GM12878 (cell line): ENCODE data around the gene PREB. TPM values are rescaled to one million over a fixed set of nuclear protein-coding genes. Genes with fewer than 3 reads are reported as not detected.

Experiments
- ATAC-seq: fragments of 200-7000 bp; cut with Tn5 transposase; 3 replicates; pipeline ENCODE4 v1.9.1; 2020; ENCODE audit warnings: mild to moderate bottlenecking, moderate library complexity
- BruUV-seq: library from RNA; stranded (reverse); fragments of 400-500 nt; replicated peaks from 2 replicates; lab custom pipeline; 2021; lab: Mats Ljungman, UMichigan
- CTCF ChIA-PET: fragments of 300-600 bp; sonication (Branson Sonifier 250); formaldehyde crosslinking; extraction: SDS; loops from one replicate; lab custom pipeline; 2021; ENCODE audit warnings: inconsistent platforms; lab: Yijun Ruan, JAX
- POLR2A ChIA-PET: fragments of 350-600 bp; formaldehyde crosslinking; extraction: SDS; loops from one replicate; lab custom pipeline; 2021; ENCODE audit warnings: inconsistent platforms; lab: Charles Lee
- RAD21 ChIA-PET: fragments of 300-600 bp; sonication (Branson Sonifier 250); formaldehyde crosslinking; loops from one replicate; lab custom pipeline; 2023; ENCODE audit warnings: antibody characterized with exemption; ENCODE audit not compliant: unreplicated experiment; lab: Charles Lee
- SMC1A ChIA-PET: fragments of 300-600 bp; sonication (Branson Sonifier 250); formaldehyde crosslinking; loops from one replicate; lab custom pipeline; 2023; ENCODE audit not compliant: unreplicated experiment, uncharacterized antibody; lab: Charles Lee
- DNase-seq: peaks from one replicate; pipeline ENCODE4 v3.0.0-alpha.2; 2011; ENCODE audit warnings: low read depth, low spot score
- FAIRE-seq: peaks from 3 replicates; lab custom pipeline; 2011; peaks lifted over from hg19 to GRCh38; lab: Jason Lieb, UNC
- H2AFZ ChIP-seq: 2 replicates; pipeline ENCODE4 v1.6.0; 2011; ENCODE audit warnings: low read depth, low read length, control low read depth; ENCODE audit not compliant: control insufficient read depth
- H3K27ac ChIP-seq: 2 replicates; pipeline ENCODE4 v1.5.1; 2011; ENCODE audit warnings: control low read depth; ENCODE audit not compliant: control insufficient read depth, insufficient read depth
- H3K27me3 ChIP-seq, 2 experiments: replicated peaks in 1 of 2; 2 replicates each; pipeline versions ENCODE4 v1.6.0 to v1.6.1; 2011; ENCODE audit warnings: low read length in 1 of 2; ENCODE audit not compliant: control insufficient read depth in 2 of 2, insufficient read depth in 2 of 2
- H3K36me3 ChIP-seq, 2 experiments: 2 replicates each; pipeline ENCODE4 v1.5.1; 2011; ENCODE audit warnings: low read length in 1 of 2; ENCODE audit not compliant: control insufficient read depth in 2 of 2, insufficient read depth in 2 of 2
- H3K4me1 ChIP-seq: 2 replicates; pipeline ENCODE4 v1.6.1; 2011; ENCODE audit warnings: mild to moderate bottlenecking, low read length, moderate library complexity, mixed read lengths; ENCODE audit not compliant: control insufficient read depth, insufficient read depth
- H3K4me2 ChIP-seq: 2 replicates; pipeline ENCODE4 v1.6.0; 2011; ENCODE audit warnings: control low read depth; ENCODE audit not compliant: control insufficient read depth, insufficient read depth
- H3K4me3 ChIP-seq: fragments of 200-600 bp; sonication (generic); 2 replicates; pipeline ENCODE4 v1.5.1; 2016
- H3K79me2 ChIP-seq: 2 replicates; pipeline ENCODE4 v1.6.0; 2011; ENCODE audit warnings: low read length; ENCODE audit not compliant: control insufficient read depth, insufficient read depth
- H3K9ac ChIP-seq: 2 replicates; pipeline ENCODE4 v1.8.0; 2011; ENCODE audit warnings: low read length, control low read depth, mixed read lengths; ENCODE audit not compliant: control insufficient read depth, insufficient read depth
- H3K9me3 ChIP-seq: replicated peaks from 3 replicates; pipeline ENCODE4 v1.5.1; 2011; ENCODE audit warnings: mild to moderate bottlenecking, low read length; ENCODE audit not compliant: control insufficient read depth, insufficient read depth
- H4K20me1 ChIP-seq: 2 replicates; pipeline ENCODE4 v1.6.0; 2011; ENCODE audit not compliant: control insufficient read depth, insufficient read depth
- BCL11A ChIP-seq: IDR thresholded peaks from 2 replicates; pipeline ENCODE4 v1.6.1; 2011; ENCODE audit warnings: low read depth, low read length
- EED ChIP-seq: sonication (generic); IDR thresholded peaks from 2 replicates; pipeline ENCODE4 v1.6.1; 2016; ENCODE audit warnings: antibody characterized with exemption, low read depth
- EP300 ChIP-seq, 2 experiments: fragments of 150-350 bp in 1 of 2; IDR thresholded peaks; 2 replicates each; pipeline ENCODE4 v1.6.1; 2011 to 2012; ENCODE audit warnings: low read depth in 2 of 2, low read length in 2 of 2, borderline replicate concordance in 1 of 2, improper control_type of control experiment in 1 of 2, inconsistent platforms in 1 of 2; ENCODE audit not compliant: control insufficient read depth in 1 of 2
- NFXL1 ChIP-seq: fragments of 450-650 bp; IDR thresholded peaks from 2 replicates; pipeline ENCODE4 v1.6.1; 2017; ENCODE audit warnings: antibody characterized with exemption, mild to moderate bottlenecking, borderline replicate concordance
- POLR2A ChIP-seq: IDR thresholded peaks from 2 replicates; pipeline ENCODE4 v1.6.1; 2011; ENCODE audit warnings: low read depth, mild to moderate bottlenecking, low read length
- SIN3A ChIP-seq: IDR thresholded peaks from 2 replicates; pipeline ENCODE4 v1.6.1; 2012; ENCODE audit warnings: low read depth, low read length, improper control_type of control experiment
- SREBF1 ChIP-seq: IDR thresholded peaks from 2 replicates; pipeline ENCODE4 v1.6.1; 2012; ENCODE audit warnings: mild to moderate bottlenecking, low read length
- WGBS: methylation state at CpG from one replicate; pipeline ENCODE4 v1.1.6; 2016; ENCODE audit warnings: low lambda C conversion rate; ENCODE audit not compliant: insufficient replicate concordance, insufficient coverage; ENCODE audit errors: missing lambda C conversion rate; 5-methylcytosine and 5-hydroxymethylcytosine counted together
- in situ Hi-C: fragments of 300-500 bp; cut with MboI; formaldehyde crosslinking; loops from 9 replicates; pipeline ENCODE4 v1.14.3; 2018; ENCODE audit warnings: mixed read lengths
- intact Hi-C: fragments of 100-400 bp; cut with micrococcal nuclease; formaldehyde crosslinking; loops from one replicate; pipeline ENCODE4 v1.14.2; 2022; ENCODE audit not compliant: unreplicated experiment
- polyA plus RNA-seq, 11 experiments: library from polyadenylated mRNA; depleted of rRNA in 4 of 11; unstranded in 6 of 11; stranded (reverse) in 5 of 11; fragments of >200 nt; fragmentation: Nextera tagmentation in 4 of 11; fragmentation: Illumina TruSeq in 1 of 11; extraction: Ambion mirVana in 4 of 11; extraction: Trizol in 1 of 11; gene quantifications; 1 replicate in 1 of 11; 2 replicates in 10 of 11; pipeline versions ENCODE4 v1.2.1 to v1.2.3, GENCODE V29; 2011 to 2016; ENCODE audit warnings: inconsistent platforms in 2 of 11, missing spikeins in 2 of 11, low read depth in 1 of 11
- total RNA-seq, 4 experiments: library from RNA; depleted of rRNA in 3 of 4; stranded (reverse); fragments of >200 nt in 3 of 4; fragmentation: Illumina TruSeq in 1 of 4; extraction: Trizol in 1 of 4; gene quantifications; 2 replicates each; pipeline versions ENCODE4 v1.2.1 to v1.2.3, GENCODE V29; 2013 to 2021
- TF ChIP-seq, protein P1 (sequence below): IDR thresholded peaks from 2 replicates; pipeline ENCODE4 v1.6.1; 2012; ENCODE audit warnings: improper control_type of control experiment, low read depth, low read length; ENCODE audit not compliant: insufficient replicate concordance

PREB gene
- total and polyA plus RNA-seq, 10 of the 15 experiments (the other 5 are each of a cell fraction or from before 2014, with no cell fraction given): 26.3 to 101 (median 52.7) TPM

DNA sequence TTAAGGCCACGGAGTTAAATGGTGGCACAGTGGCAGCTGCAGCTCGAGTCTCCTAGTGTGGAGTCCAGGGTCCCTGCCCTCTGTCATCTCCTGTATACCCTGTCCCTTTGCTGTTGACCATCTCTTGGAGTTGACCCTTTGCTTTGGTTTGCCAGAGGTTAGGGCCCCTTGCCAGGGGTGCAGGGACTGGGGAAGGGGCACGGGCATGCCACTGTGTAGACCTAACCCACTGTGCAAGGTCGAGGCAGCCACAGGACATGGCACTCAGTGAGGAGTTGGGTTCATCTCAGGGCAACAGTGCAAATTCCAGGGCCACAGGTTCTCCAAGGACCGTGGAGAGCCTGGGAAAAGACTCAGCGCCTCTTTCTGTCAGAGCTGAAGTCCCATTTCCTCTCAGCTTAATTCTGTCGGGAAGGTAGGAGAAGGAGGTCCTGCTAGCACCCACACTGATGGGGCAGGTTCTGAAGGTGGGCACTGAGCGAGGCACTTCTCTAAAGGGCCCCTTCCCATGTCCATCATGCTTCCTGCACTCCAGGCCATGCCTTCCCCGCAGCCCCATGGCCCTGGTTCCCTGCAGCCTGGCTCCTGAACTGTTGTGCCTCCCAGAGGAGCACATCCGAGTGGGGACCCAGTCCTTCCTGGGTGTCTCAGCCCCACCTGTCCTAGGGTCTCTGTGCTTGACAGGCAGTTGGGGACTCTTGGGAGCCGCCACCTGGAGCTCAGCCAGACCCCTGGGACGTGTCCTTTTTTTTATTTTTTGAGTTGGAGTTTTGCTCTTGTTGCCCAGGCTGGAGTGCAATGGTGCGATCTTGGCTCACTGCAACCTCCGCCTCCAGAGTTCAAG lies 45.1 kb downstream of the PREB start:
- no peaks in the 10 kb centered on the region for H3K27me3 ChIP-seq
- 61% methylated on average over 14 of the region's 14 CpGs for WGBS
- H3K27ac ChIP-seq: no peak overlapping the region
- ChIA-PET RAD21 (interaction anchor here (1.2 kb wide), 2 partner anchors 102 to 130 kb away, joined by 3 read pairs; no protein-coding TSS in a partner anchor), CTCF (interaction anchor here (2.1 kb wide), 1 partner anchor 80 kb away, joined by 6 read pairs; no protein-coding TSS in a partner anchor), SMC1A (interaction anchor here (1.1 kb wide), 1 partner anchor 46 kb away, joined by 3 read pairs; no protein-coding TSS in a partner anchor), POLR2A (interaction anchor here (0.6 to 0.7 kb wide), 2 partner anchors 122 to 183 kb away, joined by 3 to 8 read pairs; no protein-coding TSS in a partner anchor)
- in situ Hi-C loops: loop anchor here (10.0 kb wide), 1 partner anchor 125 kb away; no protein-coding TSS in a partner anchor
- TF ChIP-seq NFXL1: no peak
- TF ChIP-seq EP300 (IDR thresholded peaks at IDR 0.05; ENCODE audit: borderline replicate concordance in 1 of 2, control insufficient read depth in 1 of 2, low read depth in 2 of 2, low read length in 2 of 2): no peak
- intact Hi-C loops: no loop called here
- no peaks in the 10 kb centered on the region for H3K36me3 ChIP-seq
- no peaks in the 10 kb centered on the region for H3K9me3 ChIP-seq
- no peak for ATAC-seq
- H3K4me2 ChIP-seq: no peak overlapping the region
- no peak for DNase-seq
- H3K9ac ChIP-seq: no peak overlapping the region
- no peak overlapping the region for H2AFZ ChIP-seq
- H3K4me3 ChIP-seq: no peak overlapping the region
- H4K20me1 ChIP-seq: no peaks in the 10 kb centered on the region
- H3K4me1 ChIP-seq: peaks cover 11% of the 10 kb centered on the region; the same call in 1 of the 2 replicates
- no peaks in the 10 kb centered on the region for H3K79me2 ChIP-seq
- BruUV-seq: no TSS peak
- FAIRE-seq: no peak

DNA sequence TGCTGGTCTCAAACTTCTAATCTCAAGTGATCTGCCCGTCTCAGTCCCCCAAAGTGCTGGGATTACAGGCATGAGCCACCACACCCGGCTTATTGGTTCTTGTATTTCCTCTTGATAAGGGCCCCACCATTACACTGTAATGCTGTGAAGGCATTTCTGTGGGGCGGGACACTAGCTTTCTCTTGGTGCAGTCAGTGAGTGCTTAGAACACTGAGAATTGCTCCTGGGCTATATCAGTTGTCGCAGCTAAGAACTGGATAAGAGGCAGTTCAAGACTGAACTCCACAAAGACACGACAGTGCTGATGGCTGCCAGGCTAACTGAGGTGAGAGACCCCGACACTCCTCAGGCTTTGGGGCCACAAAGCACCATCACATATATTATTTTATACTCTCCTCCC lies 45.8 kb downstream of the PREB start:
- Histone ChIP-seq H4K20me1 (no peaks in the 10 kb centered on the region), H3K9me3 (no peaks in the 10 kb centered on the region), H3K79me2 (no peaks in the 10 kb centered on the region), H3K4me1 (peaks cover 11% of the 10 kb centered on the region; the same call in 1 of the 2 replicates), H3K36me3 (no peaks in the 10 kb centered on the region), H3K27me3 (no peaks in the 10 kb centered on the region), H2AFZ (no peak overlapping the region), H3K4me3 (no peak overlapping the region), H3K27ac (no peak overlapping the region), H3K9ac (no peak overlapping the region), H3K4me2 (no peak overlapping the region)
- WGBS: 60% methylated on average over 6 of the region's 6 CpGs
- intact Hi-C loops: no loop called here
- no TSS peak for BruUV-seq
- in situ Hi-C loops: loop anchor here (10.0 kb wide), 1 partner anchor 124 kb away; no protein-coding TSS in a partner anchor
- SMC1A ChIA-PET: interaction anchor here (1.9 kb wide), 1 partner anchor 9 kb away, joined by 8 read pairs; no protein-coding TSS in a partner anchor
- ATAC-seq (no peak), FAIRE-seq (no peak), DNase-seq (no peak)
- POLR2A ChIA-PET: no interaction called here
- CTCF ChIA-PET: interaction anchor here (1.1 to 8.6 kb wide), 4 partner anchors 14 to 215 kb away, joined by 8 to 85 read pairs (median 16); no protein-coding TSS in a partner anchor
- RAD21 ChIA-PET: interaction anchor here (1.0 to 2.2 kb wide), 4 partner anchors 35 to 192 kb away, joined by 3 to 14 read pairs (median 3); partner anchors contain the start of gene ABHD1
- TF ChIP-seq SIN3A: no peak
- no peak for TF ChIP-seq POLR2A
- TF ChIP-seq SREBF1: no peak
- no peak for TF ChIP-seq BCL11A
- TF ChIP-seq EED: no peak
- TF ChIP-seq, protein P1, sequence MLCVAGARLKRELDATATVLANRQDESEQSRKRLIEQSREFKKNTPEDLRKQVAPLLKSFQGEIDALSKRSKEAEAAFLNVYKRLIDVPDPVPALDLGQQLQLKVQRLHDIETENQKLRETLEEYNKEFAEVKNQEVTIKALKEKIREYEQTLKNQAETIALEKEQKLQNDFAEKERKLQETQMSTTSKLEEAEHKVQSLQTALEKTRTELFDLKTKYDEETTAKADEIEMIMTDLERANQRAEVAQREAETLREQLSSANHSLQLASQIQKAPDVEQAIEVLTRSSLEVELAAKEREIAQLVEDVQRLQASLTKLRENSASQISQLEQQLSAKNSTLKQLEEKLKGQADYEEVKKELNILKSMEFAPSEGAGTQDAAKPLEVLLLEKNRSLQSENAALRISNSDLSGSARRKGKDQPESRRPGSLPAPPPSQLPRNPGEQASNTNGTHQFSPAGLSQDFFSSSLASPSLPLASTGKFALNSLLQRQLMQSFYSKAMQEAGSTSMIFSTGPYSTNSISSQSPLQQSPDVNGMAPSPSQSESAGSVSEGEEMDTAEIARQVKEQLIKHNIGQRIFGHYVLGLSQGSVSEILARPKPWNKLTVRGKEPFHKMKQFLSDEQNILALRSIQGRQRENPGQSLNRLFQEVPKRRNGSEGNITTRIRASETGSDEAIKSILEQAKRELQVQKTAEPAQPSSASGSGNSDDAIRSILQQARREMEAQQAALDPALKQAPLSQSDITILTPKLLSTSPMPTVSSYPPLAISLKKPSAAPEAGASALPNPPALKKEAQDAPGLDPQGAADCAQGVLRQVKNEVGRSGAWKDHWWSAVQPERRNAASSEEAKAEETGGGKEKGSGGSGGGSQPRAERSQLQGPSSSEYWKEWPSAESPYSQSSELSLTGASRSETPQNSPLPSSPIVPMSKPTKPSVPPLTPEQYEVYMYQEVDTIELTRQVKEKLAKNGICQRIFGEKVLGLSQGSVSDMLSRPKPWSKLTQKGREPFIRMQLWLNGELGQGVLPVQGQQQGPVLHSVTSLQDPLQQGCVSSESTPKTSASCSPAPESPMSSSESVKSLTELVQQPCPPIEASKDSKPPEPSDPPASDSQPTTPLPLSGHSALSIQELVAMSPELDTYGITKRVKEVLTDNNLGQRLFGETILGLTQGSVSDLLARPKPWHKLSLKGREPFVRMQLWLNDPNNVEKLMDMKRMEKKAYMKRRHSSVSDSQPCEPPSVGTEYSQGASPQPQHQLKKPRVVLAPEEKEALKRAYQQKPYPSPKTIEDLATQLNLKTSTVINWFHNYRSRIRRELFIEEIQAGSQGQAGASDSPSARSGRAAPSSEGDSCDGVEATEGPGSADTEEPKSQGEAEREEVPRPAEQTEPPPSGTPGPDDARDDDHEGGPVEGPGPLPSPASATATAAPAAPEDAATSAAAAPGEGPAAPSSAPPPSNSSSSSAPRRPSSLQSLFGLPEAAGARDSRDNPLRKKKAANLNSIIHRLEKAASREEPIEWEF: no peak
